GM12878 (cell line): ENCODE measurements around the gene AQP2. TPM values are rescaled to one million over a fixed set of nuclear protein-coding genes. Genes with fewer than 3 reads are reported as not detected.

ENCODE experiments used
- ATAC-seq: fragments of 200-7000 bp; cut with Tn5 transposase; 3 replicates; pipeline ENCODE4 v1.9.1; 2020; ENCODE audit warnings: mild to moderate bottlenecking, moderate library complexity
- BruUV-seq: library from RNA; stranded (reverse); fragments of 400-500 nt; replicated peaks from 2 replicates; lab custom pipeline; 2021; lab: Mats Ljungman, UMichigan
- CTCF ChIA-PET: fragments of 300-600 bp; sonication (Branson Sonifier 250); formaldehyde crosslinking; extraction: SDS; loops from one replicate; lab custom pipeline; 2021; ENCODE audit warnings: inconsistent platforms; lab: Yijun Ruan, JAX
- POLR2A ChIA-PET: fragments of 350-600 bp; formaldehyde crosslinking; extraction: SDS; loops from one replicate; lab custom pipeline; 2021; ENCODE audit warnings: inconsistent platforms; lab: Charles Lee
- RAD21 ChIA-PET: fragments of 300-600 bp; sonication (Branson Sonifier 250); formaldehyde crosslinking; loops from one replicate; lab custom pipeline; 2023; ENCODE audit warnings: antibody characterized with exemption; ENCODE audit not compliant: unreplicated experiment; lab: Charles Lee
- SMC1A ChIA-PET: fragments of 300-600 bp; sonication (Branson Sonifier 250); formaldehyde crosslinking; loops from one replicate; lab custom pipeline; 2023; ENCODE audit not compliant: unreplicated experiment, uncharacterized antibody; lab: Charles Lee
- DNase-seq: peaks from one replicate; pipeline ENCODE4 v3.0.0-alpha.2; 2011; ENCODE audit warnings: low read depth, low spot score
- FAIRE-seq: peaks from 3 replicates; lab custom pipeline; 2011; peaks lifted over from hg19 to GRCh38; lab: Jason Lieb, UNC
- H2AFZ ChIP-seq: 2 replicates; pipeline ENCODE4 v1.6.0; 2011; ENCODE audit warnings: low read depth, low read length, control low read depth; ENCODE audit not compliant: control insufficient read depth
- H3K27ac ChIP-seq: 2 replicates; pipeline ENCODE4 v1.5.1; 2011; ENCODE audit warnings: control low read depth; ENCODE audit not compliant: control insufficient read depth, insufficient read depth
- H3K27me3 ChIP-seq, 2 experiments: replicated peaks in 1 of 2; 2 replicates each; pipeline versions ENCODE4 v1.6.0 to v1.6.1; 2011; ENCODE audit warnings: low read length in 1 of 2; ENCODE audit not compliant: control insufficient read depth in 2 of 2, insufficient read depth in 2 of 2
- H3K36me3 ChIP-seq, 2 experiments: 2 replicates each; pipeline ENCODE4 v1.5.1; 2011; ENCODE audit warnings: low read length in 1 of 2; ENCODE audit not compliant: control insufficient read depth in 2 of 2, insufficient read depth in 2 of 2
- H3K4me1 ChIP-seq: 2 replicates; pipeline ENCODE4 v1.6.1; 2011; ENCODE audit warnings: mild to moderate bottlenecking, low read length, moderate library complexity, mixed read lengths; ENCODE audit not compliant: control insufficient read depth, insufficient read depth
- H3K4me2 ChIP-seq: 2 replicates; pipeline ENCODE4 v1.6.0; 2011; ENCODE audit warnings: control low read depth; ENCODE audit not compliant: control insufficient read depth, insufficient read depth
- H3K4me3 ChIP-seq: fragments of 200-600 bp; sonication (generic); 2 replicates; pipeline ENCODE4 v1.5.1; 2016
- H3K79me2 ChIP-seq: 2 replicates; pipeline ENCODE4 v1.6.0; 2011; ENCODE audit warnings: low read length; ENCODE audit not compliant: control insufficient read depth, insufficient read depth
- H3K9ac ChIP-seq: 2 replicates; pipeline ENCODE4 v1.8.0; 2011; ENCODE audit warnings: low read length, control low read depth, mixed read lengths; ENCODE audit not compliant: control insufficient read depth, insufficient read depth
- H3K9me3 ChIP-seq: replicated peaks from 3 replicates; pipeline ENCODE4 v1.5.1; 2011; ENCODE audit warnings: mild to moderate bottlenecking, low read length; ENCODE audit not compliant: control insufficient read depth, insufficient read depth
- H4K20me1 ChIP-seq: 2 replicates; pipeline ENCODE4 v1.6.0; 2011; ENCODE audit not compliant: control insufficient read depth, insufficient read depth
- ASH2L ChIP-seq: fragments of 300-600, 200-600 bp; sonication (generic); IDR thresholded peaks from 2 replicates; pipeline ENCODE4 v1.6.1; 2017; ENCODE audit warnings: low read depth, mild to moderate bottlenecking, borderline replicate concordance
- CBX5 ChIP-seq: sonication (generic); IDR thresholded peaks from 2 replicates; pipeline ENCODE4 v1.6.1; 2016; ENCODE audit warnings: low read depth, moderate library complexity, mild to moderate bottlenecking, inconsistent platforms
- EED ChIP-seq: sonication (generic); IDR thresholded peaks from 2 replicates; pipeline ENCODE4 v1.6.1; 2016; ENCODE audit warnings: antibody characterized with exemption, low read depth
- EP300 ChIP-seq, 2 experiments: fragments of 150-350 bp in 1 of 2; IDR thresholded peaks; 2 replicates each; pipeline ENCODE4 v1.6.1; 2011 to 2012; ENCODE audit warnings: low read depth in 2 of 2, low read length in 2 of 2, borderline replicate concordance in 1 of 2, improper control_type of control experiment in 1 of 2, inconsistent platforms in 1 of 2; ENCODE audit not compliant: control insufficient read depth in 1 of 2
- JUND ChIP-seq: IDR thresholded peaks from 2 replicates; pipeline ENCODE4 v1.6.1; 2012; ENCODE audit warnings: low read depth, mild to moderate bottlenecking, low read length, improper control_type of control experiment, moderate library complexity
- KAT2A ChIP-seq: conservative IDR thresholded peaks from 2 replicates; pipeline ENCODE4 v1.6.1; 2011; ENCODE audit warnings: low read depth, low read length; ENCODE audit not compliant: control insufficient read depth
- NFXL1 ChIP-seq: fragments of 450-650 bp; IDR thresholded peaks from 2 replicates; pipeline ENCODE4 v1.6.1; 2017; ENCODE audit warnings: antibody characterized with exemption, mild to moderate bottlenecking, borderline replicate concordance
- NR2C1 ChIP-seq: fragments of 450-650 bp; IDR thresholded peaks from 2 replicates; pipeline ENCODE4 v1.6.1; 2017; ENCODE audit warnings: antibody characterized with exemption, mild to moderate bottlenecking, moderate library complexity
- PBX3 ChIP-seq: IDR thresholded peaks from 2 replicates; pipeline ENCODE4 v1.6.1; 2011; ENCODE audit warnings: mild to moderate bottlenecking, low read depth, low read length, moderate library complexity; ENCODE audit not compliant: insufficient replicate concordance
- PRDM15 ChIP-seq: fragments of 450-650 bp; formaldehyde crosslinking; IDR thresholded peaks from 2 replicates; pipeline ENCODE4 v1.4.0; 2020; ENCODE audit warnings: mild to moderate bottlenecking, moderate library complexity
- SUZ12 ChIP-seq: fragments of 200-600 bp; sonication (generic); IDR thresholded peaks from one replicate; pipeline ENCODE4 v1.6.1; 2018; ENCODE audit warnings: antibody characterized with exemption, mild to moderate bottlenecking; ENCODE audit not compliant: unreplicated experiment
- ZNF622 ChIP-seq: fragments of 450-650 bp; IDR thresholded peaks from 2 replicates; pipeline ENCODE4 v1.6.1; 2017; ENCODE audit warnings: mild to moderate bottlenecking, inconsistent platforms
- WGBS: methylation state at CpG from one replicate; pipeline ENCODE4 v1.1.6; 2016; ENCODE audit warnings: low lambda C conversion rate; ENCODE audit not compliant: insufficient replicate concordance, insufficient coverage; ENCODE audit errors: missing lambda C conversion rate; 5-methylcytosine and 5-hydroxymethylcytosine counted together
- in situ Hi-C: fragments of 300-500 bp; cut with MboI; formaldehyde crosslinking; loops from 9 replicates; pipeline ENCODE4 v1.14.3; 2018; ENCODE audit warnings: mixed read lengths
- intact Hi-C: fragments of 100-400 bp; cut with micrococcal nuclease; formaldehyde crosslinking; loops from one replicate; pipeline ENCODE4 v1.14.2; 2022; ENCODE audit not compliant: unreplicated experiment
- polyA plus RNA-seq, 11 experiments: library from polyadenylated mRNA; depleted of rRNA in 4 of 11; unstranded in 6 of 11; stranded (reverse) in 5 of 11; fragments of >200 nt; fragmentation: Nextera tagmentation in 4 of 11; fragmentation: Illumina TruSeq in 1 of 11; extraction: Ambion mirVana in 4 of 11; extraction: Trizol in 1 of 11; gene quantifications; 1 replicate in 1 of 11; 2 replicates in 10 of 11; pipeline versions ENCODE4 v1.2.1 to v1.2.3, GENCODE V29; 2011 to 2016; ENCODE audit warnings: inconsistent platforms in 2 of 11, missing spikeins in 2 of 11, low read depth in 1 of 11
- total RNA-seq, 4 experiments: library from RNA; depleted of rRNA in 3 of 4; stranded (reverse); fragments of >200 nt in 3 of 4; fragmentation: Illumina TruSeq in 1 of 4; extraction: Trizol in 1 of 4; gene quantifications; 2 replicates each; pipeline versions ENCODE4 v1.2.1 to v1.2.3, GENCODE V29; 2013 to 2021

Gene AQP2
- total and polyA plus RNA-seq, 10 of the 15 experiments (the other 5 are each of a cell fraction or from before 2014, with no cell fraction given) = not detected

GRCh38 chr12:49952391-49953055 is 2.0 kb downstream of the AQP2 start:
- ChIA-PET SMC1A (no interaction called here), CTCF (interaction anchor here (1.1 to 1.4 kb wide), 2 partner anchors 7 to 15 kb away, joined by 3 to 4 read pairs; no protein-coding TSS in a partner anchor)
- no peaks in the 10 kb centered on the region for H3K36me3 ChIP-seq

More at GRCh38 chr12:49952391-49953055, 2.0 kb downstream of the AQP2 start:
- H2AFZ ChIP-seq = no peak overlapping the region
- no TSS peak for BruUV-seq
- H3K9ac ChIP-seq = no peak overlapping the region
- DNase-seq (no peak), FAIRE-seq (no peak), ATAC-seq (no peak)
- 100% methylated on average over 1 of the region's 1 CpG for WGBS
- TF ChIP-seq CBX5 = no peak
- no peak for TF ChIP-seq ASH2L
- TF ChIP-seq PBX3 = no peak
- no peak for TF ChIP-seq EED
- no peak for TF ChIP-seq SUZ12
- TF ChIP-seq JUND = no peak
- no peak for TF ChIP-seq PRDM15 (CRISPR knock-in tag)
- no peak for TF ChIP-seq NFXL1
- no peak for TF ChIP-seq NR2C1
- no peak for TF ChIP-seq EP300 (IDR thresholded peaks at IDR 0.05; ENCODE audit: borderline replicate concordance in 1 of 2, control insufficient read depth in 1 of 2, low read depth in 2 of 2, low read length in 2 of 2)
- TF ChIP-seq KAT2A = no peak
- TF ChIP-seq ZNF622 = no peak
- no peaks in the 10 kb centered on the region for H4K20me1 ChIP-seq
- ChIA-PET RAD21 (no interaction called here), POLR2A (no interaction called here)
- no peaks in the 10 kb centered on the region for H3K79me2 ChIP-seq
- H3K27ac ChIP-seq = no peak overlapping the region
- intact Hi-C loops = no loop called here
- in situ Hi-C loops = no loop called here
- peaks cover 8 to 12% of the 10 kb centered on the region in 2 experiments for H3K27me3 ChIP-seq
- H3K4me2 ChIP-seq = no peak overlapping the region
- no peaks in the 10 kb centered on the region for H3K4me1 ChIP-seq
- H3K9me3 ChIP-seq = no peaks in the 10 kb centered on the region; the same call in 2 of the 3 replicates
- no peak overlapping the region for H3K4me3 ChIP-seq
